ENCODE measurements around the gene EFCAB11. TPM values are rescaled to one million over a fixed set of nuclear protein-coding genes. Genes with fewer than 3 reads are reported as not detected.

EFCAB11 gene
- total RNA-seq, 4 donors from 2014 or later = 3.4 to 8.0 (median 5.5) TPM

GRCh38 chr14:89787525-89787924 lies 167.0 kb downstream of the EFCAB11 start:
- no peaks in the 10 kb centered on the region for H3K9me3 ChIP-seq
- H3K36me3 ChIP-seq = no peaks in the 10 kb centered on the region
- TF ChIP-seq CTCF (IDR thresholded peaks at IDR 0.05) (no peak), POLR2A (IDR thresholded peaks at IDR 0.05) (no peak)
- H3K27me3 ChIP-seq = no peaks in the 10 kb centered on the region
- no peaks in the 10 kb centered on the region for H3K4me1 ChIP-seq
- H3K27ac ChIP-seq = no peak overlapping the region
- H3K4me3 ChIP-seq = no peak overlapping the region
- 76 to 84% methylated on average over 4 of the region's 4 CpGs for WGBS, 2 donors
- intact Hi-C loops (cut with DNase I) = no loop called here
- DNase-seq = no peak

GRCh38 chr14:89781046-89781445 lies 173.5 kb downstream of the EFCAB11 start:
- Histone ChIP-seq H3K4me3 (no peak overlapping the region), H3K4me1 (no peaks in the 10 kb centered on the region), H3K36me3 (no peaks in the 10 kb centered on the region), H3K27ac (no peak overlapping the region), H3K9me3 (no peaks in the 10 kb centered on the region), H3K27me3 (no peaks in the 10 kb centered on the region)
- intact Hi-C loops (cut with DNase I) = no loop called here
- 77% methylated on average over 4 of the region's 4 CpGs for WGBS, 2 donors
- TF ChIP-seq CTCF (IDR thresholded peaks at IDR 0.05) = no peak
- no peak for TF ChIP-seq POLR2A (IDR thresholded peaks at IDR 0.05)
- no peak for DNase-seq

- no peaks in the 10 kb centered on the region for H3K36me3 ChIP-seq
- 74 to 83% methylated on average over 8 of the region's 8 CpGs for WGBS, 2 donors
- TF ChIP-seq CTCF (IDR thresholded peaks at IDR 0.05) = no peak
- TF ChIP-seq POLR2A (IDR thresholded peaks at IDR 0.05) = no peak
- no peak overlapping the region for H3K27ac ChIP-seq
- H3K4me1 ChIP-seq = no peaks in the 10 kb centered on the region
- no peaks in the 10 kb centered on the region for H3K27me3 ChIP-seq
- H3K4me3 ChIP-seq = no peak overlapping the region
- no peak for DNase-seq
- H3K9me3 ChIP-seq = no peaks in the 10 kb centered on the region
- intact Hi-C loops (cut with DNase I) = no loop called here
Observed at GRCh38 chr14:89779707-89780106, 174.8 kb downstream of the EFCAB11 start.

- 76 to 85% methylated on average over 3 of the region's 3 CpGs for WGBS, 2 donors
- intact Hi-C loops (cut with DNase I) = no loop called here
- H3K27me3 ChIP-seq = no peaks in the 10 kb centered on the region
- no peak overlapping the region for H3K4me3 ChIP-seq
- H3K36me3 ChIP-seq = no peaks in the 10 kb centered on the region
- H3K27ac ChIP-seq = no peak overlapping the region
- DNase-seq = no peak
- no peaks in the 10 kb centered on the region for H3K9me3 ChIP-seq
- peaks cover 0 to 12% (median 0%) of the 10 kb centered on the region in 3 donors for H3K4me1 ChIP-seq
- TF ChIP-seq CTCF (IDR thresholded peaks at IDR 0.05) = no peak
- TF ChIP-seq POLR2A (IDR thresholded peaks at IDR 0.05) = no peak
Observed at GRCh38 chr14:89775946-89776345, 178.6 kb downstream of the EFCAB11 start.

- Histone ChIP-seq H3K27ac (no peak overlapping the region), H3K4me1 (peaks cover 0 to 12% (median 0%) of the 10 kb centered on the region in 3 donors), H3K27me3 (no peaks in the 10 kb centered on the region), H3K9me3 (no peaks in the 10 kb centered on the region), H3K4me3 (no peak overlapping the region), H3K36me3 (no peaks in the 10 kb centered on the region)
- DNase-seq = no peak
- no peak for TF ChIP-seq POLR2A (IDR thresholded peaks at IDR 0.05)
- TF ChIP-seq CTCF (IDR thresholded peaks at IDR 0.05) = no peak
- 73 to 75% methylated on average over 7 of the region's 7 CpGs for WGBS, 2 donors
- intact Hi-C loops (cut with DNase I) = no loop called here
Observed at GRCh38 chr14:89775151-89775550, 179.4 kb downstream of the EFCAB11 start.

All from esophagus squamous epithelium (tissue), 5 donors.